Rectal smooth muscle tissue (tissue), 1 donor: ENCODE measurements around the gene GSG1.

Experiments
- H3K27ac ChIP-seq: one replicate; pipeline ENCODE4 v1.7.0; 2013; ENCODE audit warnings: low read depth, low read length, inconsistent platforms
- H3K27me3 ChIP-seq: one replicate; pipeline ENCODE4 v1.7.0; 2013; ENCODE audit warnings: low read length; ENCODE audit not compliant: control insufficient read depth, insufficient read depth
- H3K36me3 ChIP-seq: one replicate; pipeline ENCODE4 v1.7.0; 2013; ENCODE audit warnings: low read length; ENCODE audit not compliant: control insufficient read depth, insufficient read depth
- H3K4me1 ChIP-seq: one replicate; pipeline ENCODE4 v1.7.0; 2013; ENCODE audit warnings: low read length; ENCODE audit not compliant: control insufficient read depth, insufficient read depth
- H3K4me3 ChIP-seq: one replicate; pipeline ENCODE4 v1.7.0; 2013; ENCODE audit warnings: low read length
- H3K9ac ChIP-seq: one replicate; pipeline ENCODE4 v1.7.0; 2013; ENCODE audit warnings: low read length

GSG1 gene

DNA sequence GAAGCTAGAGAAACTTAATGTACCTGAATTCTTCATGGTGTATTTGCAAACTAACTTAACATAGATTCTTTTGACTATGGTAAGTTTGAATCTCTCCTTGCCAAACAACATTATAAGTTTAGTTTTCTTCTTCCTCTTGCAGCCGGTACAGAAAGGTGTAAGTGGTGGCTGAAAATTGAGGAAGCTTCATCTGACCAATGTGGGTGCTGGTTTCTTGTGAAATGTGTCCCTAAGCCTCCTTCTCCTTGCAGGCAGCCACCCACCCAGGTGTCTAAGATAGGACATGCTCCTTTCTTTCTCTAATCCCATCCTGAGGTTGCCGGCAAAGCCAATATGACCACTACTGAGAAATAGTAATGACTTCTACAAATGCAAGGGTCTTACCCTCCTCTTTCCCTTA lies 20.6 kb downstream of the GSG1 start:
- Histone ChIP-seq H3K9ac (no peak overlapping the region), H3K4me3 (no peak overlapping the region), H3K4me1 (no peaks in the 10 kb centered on the region), H3K27ac (no peak overlapping the region), H3K36me3 (no peaks in the 10 kb centered on the region), H3K27me3 (no peaks in the 10 kb centered on the region)

- Histone ChIP-seq H3K4me3 (no peak overlapping the region), H3K4me1 (no peaks in the 10 kb centered on the region), H3K27me3 (no peaks in the 10 kb centered on the region), H3K9ac (no peak overlapping the region), H3K27ac (no peak overlapping the region), H3K36me3 (no peaks in the 10 kb centered on the region)
Measured at GRCh38 chr12:13080266-13080665, 23.2 kb downstream of the GSG1 start.

DNA sequence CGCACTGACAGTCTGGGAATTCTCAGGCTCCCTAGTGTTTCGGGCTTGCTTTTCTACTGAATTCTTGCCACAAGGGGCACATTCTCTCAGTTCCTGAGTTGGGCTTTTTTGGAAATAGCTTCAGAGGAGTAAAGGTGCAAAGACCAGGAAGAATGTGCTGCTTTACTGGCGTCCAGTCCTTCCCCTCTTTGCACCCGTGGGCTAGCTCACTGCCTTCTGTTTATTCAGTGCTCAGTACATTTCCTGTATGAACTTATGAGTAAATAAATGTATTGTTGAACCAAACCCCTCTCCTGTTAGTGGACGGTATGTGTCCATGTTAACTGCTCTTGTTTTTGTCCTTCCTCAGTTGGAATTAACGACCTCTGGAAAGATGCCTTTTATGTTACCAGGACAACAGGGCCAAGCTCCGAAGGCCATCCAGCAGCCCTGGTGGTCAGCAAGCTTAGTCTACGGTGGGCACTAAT lies 24.0 kb downstream of the GSG1 start:
- Histone ChIP-seq H3K36me3 (no peaks in the 10 kb centered on the region), H3K27ac (no peak overlapping the region), H3K4me3 (no peak overlapping the region), H3K27me3 (no peaks in the 10 kb centered on the region), H3K4me1 (no peaks in the 10 kb centered on the region), H3K9ac (no peak overlapping the region)

DNA sequence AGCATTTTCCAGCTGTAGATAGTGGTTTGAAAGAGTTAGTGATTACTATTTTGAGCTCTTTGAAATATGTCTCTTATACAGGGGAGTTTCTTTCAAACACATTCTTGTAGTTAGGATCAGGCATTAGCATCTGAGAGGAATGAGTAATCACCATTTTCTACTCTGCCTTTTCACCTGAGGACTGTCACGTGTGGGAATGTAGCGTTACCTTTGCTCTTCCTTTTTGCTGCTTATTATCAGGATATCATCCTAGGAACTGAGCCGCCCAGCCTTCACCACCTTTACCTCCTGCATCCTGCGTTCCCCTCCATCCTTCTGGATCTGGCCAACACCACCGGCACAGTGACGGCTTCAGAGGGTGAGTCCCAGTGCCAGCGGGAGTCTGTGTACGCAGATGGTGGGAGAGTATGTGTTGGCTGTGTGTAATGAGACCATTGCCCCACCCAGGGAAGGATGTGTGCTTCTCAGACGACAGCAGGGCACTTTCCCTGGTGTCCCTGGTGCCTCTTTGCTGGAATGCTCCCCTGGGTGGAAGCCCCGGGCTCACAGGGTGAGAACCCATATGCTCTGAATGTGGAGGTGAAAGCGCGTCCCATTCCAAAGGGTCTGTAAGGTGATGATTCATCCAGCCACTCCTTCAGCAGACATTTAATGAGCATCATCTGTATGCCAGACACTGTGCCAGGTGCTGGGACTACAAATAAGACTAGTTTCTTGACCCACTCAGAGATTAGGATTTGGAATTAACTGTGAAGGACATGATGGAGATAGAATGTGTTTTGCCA lies 27.5 kb downstream of the GSG1 start:
- no peak overlapping the region for H3K9ac ChIP-seq
- H3K4me1 ChIP-seq = no peaks in the 10 kb centered on the region
- H3K27ac ChIP-seq = no peak overlapping the region
- H3K36me3 ChIP-seq = no peaks in the 10 kb centered on the region
- H3K27me3 ChIP-seq = no peaks in the 10 kb centered on the region
- no peak overlapping the region for H3K4me3 ChIP-seq

- no peak overlapping the region for H3K27ac ChIP-seq
- H3K27me3 ChIP-seq = no peaks in the 10 kb centered on the region
- H3K36me3 ChIP-seq = no peaks in the 10 kb centered on the region
- no peak overlapping the region for H3K4me3 ChIP-seq
- no peaks in the 10 kb centered on the region for H3K4me1 ChIP-seq
- H3K9ac ChIP-seq = no peak overlapping the region
Measured at GRCh38 chr12:13075118-13075480, 28.4 kb downstream of the GSG1 start.

- Histone ChIP-seq H3K9ac (no peak overlapping the region), H3K27me3 (no peaks in the 10 kb centered on the region), H3K27ac (no peak overlapping the region), H3K36me3 (no peaks in the 10 kb centered on the region), H3K4me3 (no peak overlapping the region), H3K4me1 (no peaks in the 10 kb centered on the region)
Measured at GRCh38 chr12:13074396-13075117, 28.9 kb downstream of the GSG1 start.

DNA sequence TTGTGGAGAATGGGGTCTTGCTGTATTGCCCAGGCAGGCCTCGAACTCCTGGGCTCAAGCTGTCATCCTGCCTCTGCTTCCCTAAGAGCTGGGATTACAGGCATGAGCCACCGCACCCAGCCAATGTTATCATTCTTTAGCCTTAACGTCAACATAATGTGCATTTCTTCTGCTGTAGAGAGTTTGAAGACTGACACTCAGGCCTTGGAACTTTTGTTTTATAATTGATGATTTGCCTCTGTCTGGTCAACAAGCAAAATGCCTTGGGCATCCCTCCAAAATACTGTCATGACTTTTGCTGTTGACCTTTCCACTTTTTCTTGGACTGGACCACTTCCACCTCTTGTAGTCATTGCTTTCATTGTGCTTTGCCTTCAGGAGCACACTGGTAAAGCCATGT lies 30.3 kb downstream of the GSG1 start:
- Histone ChIP-seq H3K4me1 (no peaks in the 10 kb centered on the region), H3K27ac (no peak overlapping the region), H3K36me3 (no peaks in the 10 kb centered on the region), H3K9ac (no peak overlapping the region), H3K27me3 (no peaks in the 10 kb centered on the region), H3K4me3 (no peak overlapping the region)

DNA sequence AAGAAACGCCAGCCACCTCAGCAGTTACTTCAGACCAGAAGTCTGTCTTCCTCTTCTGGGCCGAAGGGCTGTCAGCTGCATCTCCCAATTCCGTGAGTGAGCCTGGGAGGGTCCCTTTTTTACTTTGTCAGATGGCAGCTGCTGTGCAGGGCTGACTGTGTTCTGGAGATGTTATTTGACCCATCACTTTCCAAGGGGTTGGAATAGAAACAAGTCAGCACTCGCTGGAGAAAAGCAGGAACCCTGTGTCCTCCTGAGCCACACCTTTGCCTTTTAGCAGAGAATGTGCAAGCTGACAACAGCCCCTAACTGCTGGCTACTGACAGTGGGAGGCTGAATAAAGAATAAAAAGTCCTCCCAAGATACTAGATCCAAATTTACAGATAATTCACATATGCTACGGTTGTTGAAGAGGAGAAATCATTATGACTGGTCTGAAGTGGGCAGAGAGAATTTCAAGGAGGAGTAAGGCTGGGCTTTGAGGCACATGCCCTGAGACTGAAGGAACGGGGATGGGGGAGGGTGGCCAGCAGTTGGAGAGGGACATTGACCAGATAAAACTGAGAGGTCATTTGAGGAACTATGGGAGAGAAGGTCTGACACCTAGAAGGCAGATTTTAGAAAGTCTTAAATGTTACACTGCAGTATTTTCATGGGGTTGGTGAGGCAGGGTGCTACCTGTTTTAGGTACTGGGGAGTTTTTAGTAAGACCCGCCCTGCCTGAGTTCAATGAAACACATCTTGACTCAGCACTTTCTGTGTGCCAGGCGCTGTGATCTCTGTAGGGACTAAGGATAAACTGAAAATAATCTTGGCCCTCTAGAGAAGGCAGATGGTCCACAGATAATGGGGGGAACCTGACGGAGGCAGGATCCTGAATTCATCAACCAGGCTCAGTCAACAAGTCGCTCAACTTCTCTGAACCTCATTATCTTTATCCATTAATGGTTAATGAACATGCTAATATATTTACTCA lies 31.9 kb downstream of the GSG1 start:
- H3K27ac ChIP-seq = no peak overlapping the region
- no peaks in the 10 kb centered on the region for H3K4me1 ChIP-seq
- H3K36me3 ChIP-seq = no peaks in the 10 kb centered on the region
- H3K27me3 ChIP-seq = no peaks in the 10 kb centered on the region
- no peak overlapping the region for H3K9ac ChIP-seq
- H3K4me3 ChIP-seq = no peak overlapping the region

DNA sequence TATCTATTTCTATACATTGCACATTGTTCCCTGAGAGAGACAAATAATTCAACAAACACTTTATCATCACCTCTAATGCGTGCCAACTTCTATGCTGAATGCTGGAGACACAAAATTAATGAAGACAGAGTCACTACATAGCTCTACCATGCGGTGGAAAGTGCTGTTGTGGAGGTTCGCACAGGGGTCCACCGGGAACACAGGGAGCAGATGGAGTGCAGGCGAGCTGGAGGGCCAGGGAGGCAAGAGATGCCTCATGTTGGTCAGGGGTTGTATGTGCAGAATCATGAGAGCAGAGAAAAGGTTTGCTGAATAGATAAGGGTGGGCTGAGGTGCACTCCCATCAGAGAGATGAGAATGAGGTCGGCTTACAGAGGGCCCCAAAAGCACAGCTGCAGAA lies 34.1 kb downstream of the GSG1 start:
- Histone ChIP-seq H3K4me1 (no peaks in the 10 kb centered on the region), H3K27ac (no peak overlapping the region), H3K4me3 (no peak overlapping the region), H3K27me3 (no peaks in the 10 kb centered on the region), H3K9ac (no peak overlapping the region), H3K36me3 (no peaks in the 10 kb centered on the region)

DNA sequence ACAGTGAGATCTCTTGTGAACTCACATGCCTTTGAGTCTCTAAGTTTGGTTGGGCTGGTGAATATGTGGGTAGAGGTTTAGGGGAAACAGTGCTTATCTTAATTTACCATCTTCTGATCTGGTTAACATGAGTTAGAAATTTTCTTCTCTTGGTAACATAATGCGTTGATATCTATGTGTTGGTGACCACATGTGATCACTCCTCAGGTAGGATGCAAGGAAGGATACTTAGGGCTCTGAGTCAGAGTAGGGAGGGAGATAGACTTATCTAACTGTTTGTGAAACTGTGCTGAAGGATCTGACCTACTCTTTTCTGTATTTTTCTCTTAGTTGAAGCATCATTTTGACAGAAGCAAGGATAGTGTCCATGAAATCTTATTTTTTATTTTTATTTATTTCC lies 36.1 kb downstream of the GSG1 start:
- no peak overlapping the region for H3K4me3 ChIP-seq
- H3K4me1 ChIP-seq = no peaks in the 10 kb centered on the region
- no peaks in the 10 kb centered on the region for H3K36me3 ChIP-seq
- no peaks in the 10 kb centered on the region for H3K27me3 ChIP-seq
- H3K27ac ChIP-seq = no peak overlapping the region
- no peak overlapping the region for H3K9ac ChIP-seq

- no peak overlapping the region for H3K4me3 ChIP-seq
Measured at GRCh38 chr12:13066459-13066858, 37.0 kb downstream of the GSG1 start.

DNA sequence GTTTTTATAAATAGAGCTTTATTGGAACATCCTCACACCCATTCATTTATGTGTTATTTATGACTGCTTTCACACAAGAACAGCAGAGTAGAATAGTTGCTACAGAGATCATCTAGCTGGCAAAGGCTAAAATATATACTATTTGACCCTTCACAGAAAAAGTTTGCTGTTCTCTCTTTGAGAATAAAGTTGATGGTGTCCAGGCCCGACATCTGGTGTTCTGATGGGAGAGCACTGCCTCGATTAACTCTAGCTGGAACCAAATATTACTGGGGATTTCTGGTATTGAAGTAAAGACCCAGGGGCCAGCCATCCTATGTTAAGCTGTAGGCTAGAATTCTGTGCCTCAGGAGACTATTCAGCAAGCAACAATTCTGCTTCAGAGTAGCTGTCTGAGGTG lies 37.5 kb downstream of the GSG1 start:
- H3K27ac ChIP-seq = no peak overlapping the region
- H3K9ac ChIP-seq = no peak overlapping the region
- H3K4me1 ChIP-seq = no peaks in the 10 kb centered on the region
- no peaks in the 10 kb centered on the region for H3K27me3 ChIP-seq
- no peak overlapping the region for H3K4me3 ChIP-seq
- H3K36me3 ChIP-seq = no peaks in the 10 kb centered on the region

More at GRCh38 chr12:13066459-13066858, 37.0 kb downstream of the GSG1 start:
- no peak overlapping the region for H3K9ac ChIP-seq
- no peaks in the 10 kb centered on the region for H3K27me3 ChIP-seq
- H3K4me1 ChIP-seq = no peaks in the 10 kb centered on the region
- H3K36me3 ChIP-seq = no peaks in the 10 kb centered on the region
- no peak overlapping the region for H3K27ac ChIP-seq
